Astrocyte (in vitro differentiated cells and primary cell): ENCODE results near the gene FCN1.

Source experiments
- CTCF ChIP-seq: IDR thresholded peaks from 2 replicates; pipeline ENCODE4 v1.5.1; 2011; ENCODE audit warnings: low read depth, mild to moderate bottlenecking, inconsistent platforms, low read length, moderate library complexity; ENCODE audit not compliant: insufficient read depth
- EZH2 ChIP-seq: IDR thresholded peaks from 2 replicates; pipeline ENCODE4 v1.6.1; 2012; ENCODE audit warnings: mild to moderate bottlenecking, low read length, inconsistent platforms; ENCODE audit not compliant: insufficient read depth

DNA sequence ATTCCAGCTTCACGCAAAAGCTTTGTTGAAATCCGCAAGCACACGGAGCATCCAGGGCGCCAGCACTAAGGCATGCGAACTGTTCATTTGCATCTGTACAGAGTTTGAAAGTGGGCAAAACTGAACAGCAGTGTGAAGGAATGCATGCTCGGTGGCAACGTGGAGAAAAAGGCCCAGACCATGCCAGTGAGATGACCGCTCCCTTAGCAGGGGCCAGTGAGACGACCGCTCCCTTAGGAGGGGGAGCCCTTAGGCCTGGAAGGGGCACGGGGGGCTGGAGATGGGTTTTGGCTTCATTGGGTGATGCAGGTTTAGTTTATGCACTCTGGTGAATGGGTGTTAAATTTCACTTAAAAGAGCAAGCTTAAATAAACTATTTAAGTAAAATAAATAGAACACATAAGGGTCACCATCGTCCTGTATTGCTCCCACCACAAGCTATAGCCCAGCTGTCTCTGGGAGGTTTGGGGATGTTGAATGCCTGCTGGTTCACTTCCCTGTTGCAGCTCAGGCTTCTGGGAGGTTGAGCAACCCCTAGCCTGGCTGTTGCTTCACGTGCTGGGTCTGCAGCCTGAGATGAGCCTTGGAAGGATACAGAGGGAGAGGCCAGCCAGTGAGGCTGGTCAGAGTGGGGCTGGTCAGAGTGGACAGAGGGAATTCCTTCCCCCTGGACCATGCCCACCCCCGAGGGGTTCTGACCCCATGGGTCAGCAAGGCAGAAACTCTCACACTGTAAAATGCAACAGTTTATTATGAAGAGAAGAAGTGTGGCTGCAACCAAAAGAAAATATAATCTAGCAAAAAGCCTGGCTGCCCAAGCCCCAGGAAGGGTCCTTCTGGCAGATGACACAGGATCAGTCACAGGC, 4.6 kb upstream of the FCN1 start:
- TF ChIP-seq CTCF, result no peak
- TF ChIP-seq EZH2, result no peak
